Cardiac ventricle fibroblast (primary cell): ENCODE results near the gene LPCAT4. TPM values are rescaled to one million over a fixed set of nuclear protein-coding genes. Genes with fewer than 3 reads are reported as not detected.

Source experiments
- total RNA-seq: library from RNA; depleted of rRNA; stranded (reverse); fragments of >200 nt; gene quantifications from 2 replicates; pipeline ENCODE4 v1.2.3, GENCODE V29; 2015

Gene LPCAT4
- 6.5 and 9.9 TPM in 2 replicates for total RNA-seq

DNA sequence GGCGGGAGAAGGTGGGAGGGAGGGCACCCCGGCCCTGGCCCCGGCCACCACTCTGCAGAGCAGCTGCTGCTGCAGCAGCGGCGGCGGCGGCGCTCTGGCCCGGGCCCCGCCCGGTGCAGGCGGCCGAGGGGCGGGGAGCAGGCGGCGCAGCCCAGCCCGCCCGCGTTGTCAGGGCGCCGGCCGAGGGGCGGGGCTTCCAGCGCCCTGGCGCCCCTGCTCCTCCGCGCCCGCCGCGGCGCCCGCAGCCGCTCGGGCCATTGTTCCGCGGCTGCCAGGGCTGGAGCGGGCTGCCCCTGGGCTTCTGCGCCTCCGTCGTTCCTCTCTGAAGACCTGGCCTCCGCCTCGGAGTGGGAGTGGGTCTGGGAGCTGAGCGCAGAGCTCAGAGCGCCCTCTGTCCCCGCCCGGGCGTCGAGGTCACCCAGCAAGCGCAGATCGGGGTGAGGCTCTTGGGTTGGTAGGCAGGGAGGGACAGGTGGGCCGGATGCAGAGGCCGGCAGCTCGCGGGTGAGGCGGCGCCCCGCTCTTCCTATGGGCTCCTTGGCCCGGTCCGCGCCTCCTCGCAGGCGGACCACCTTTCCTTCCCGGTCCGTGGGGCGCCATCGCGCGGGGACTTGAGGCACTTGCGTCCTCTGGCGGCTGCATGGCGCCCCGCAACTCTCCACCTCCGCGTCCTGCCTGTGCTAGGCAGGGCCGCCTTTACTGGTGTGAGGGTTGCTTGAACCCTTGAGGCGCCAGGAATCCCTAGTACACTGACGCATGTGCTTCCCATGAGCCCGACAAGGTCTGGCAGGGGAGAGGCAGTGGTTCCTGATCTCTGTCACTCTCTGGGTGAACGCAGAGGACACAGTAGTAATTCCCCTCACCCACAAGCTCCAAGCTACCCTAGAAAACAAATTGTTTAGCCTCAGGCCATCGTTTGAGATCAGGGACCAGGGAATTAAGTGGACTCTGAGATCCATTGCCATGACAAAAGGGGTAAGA is at the start of gene LPCAT4:
TSS of gene LPCAT4 (minus strand) at position 96 of the 981 bp plus-strand sequence. CDS start 96 bp downstream, outside the sequence.

DNA sequence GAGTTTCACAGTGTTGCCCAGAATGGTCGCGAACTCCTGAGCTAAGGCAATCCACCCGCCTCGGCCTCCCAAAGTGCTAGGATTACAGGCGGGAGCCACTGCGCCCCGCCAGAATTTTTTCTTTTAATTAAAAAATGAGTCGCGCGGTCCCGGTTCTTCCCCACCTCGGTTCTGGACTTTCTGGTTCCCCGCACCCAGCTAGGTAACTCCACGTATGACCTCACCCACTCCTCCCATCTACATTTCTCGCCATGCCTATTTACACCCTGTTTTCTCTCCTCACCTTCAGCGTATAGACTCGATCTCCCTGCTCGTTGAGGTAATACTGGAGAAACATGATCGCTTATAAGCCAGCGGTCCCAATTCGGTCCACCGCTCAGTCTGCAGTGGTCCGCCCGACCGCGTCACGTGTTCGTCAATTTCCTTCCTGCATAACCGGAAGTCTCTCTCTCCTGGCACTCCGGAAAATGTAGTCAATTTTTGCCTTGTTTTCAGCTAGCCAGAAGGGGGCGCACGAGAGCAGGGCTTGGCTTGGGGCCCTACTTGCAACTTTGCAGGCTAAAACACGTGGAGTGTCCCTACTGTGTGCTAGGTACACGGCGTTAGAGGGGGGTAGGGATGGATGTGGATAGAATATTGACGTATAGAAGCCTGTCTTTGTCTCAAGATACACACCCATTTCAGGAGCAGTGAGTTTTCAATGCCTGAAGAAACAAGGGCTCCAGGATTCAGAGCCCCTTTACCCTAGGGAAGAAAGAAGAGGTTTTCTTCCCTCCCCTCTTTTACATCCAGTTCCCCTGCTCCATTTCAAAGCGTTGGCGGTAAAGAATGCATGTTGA is 24.0 kb downstream of the LPCAT4 start, which contains the start of the genes NOP10 and NUTM1:
TSS of gene NOP10 (minus strand) at position 400 of the 839 bp plus-strand sequence. CDS start at position 337, 63 bp downstream.
TSS of gene NUTM1 (plus strand) at position 579 of the 839 bp plus-strand sequence. CDS start 382 bp downstream, outside the sequence.

DNA sequence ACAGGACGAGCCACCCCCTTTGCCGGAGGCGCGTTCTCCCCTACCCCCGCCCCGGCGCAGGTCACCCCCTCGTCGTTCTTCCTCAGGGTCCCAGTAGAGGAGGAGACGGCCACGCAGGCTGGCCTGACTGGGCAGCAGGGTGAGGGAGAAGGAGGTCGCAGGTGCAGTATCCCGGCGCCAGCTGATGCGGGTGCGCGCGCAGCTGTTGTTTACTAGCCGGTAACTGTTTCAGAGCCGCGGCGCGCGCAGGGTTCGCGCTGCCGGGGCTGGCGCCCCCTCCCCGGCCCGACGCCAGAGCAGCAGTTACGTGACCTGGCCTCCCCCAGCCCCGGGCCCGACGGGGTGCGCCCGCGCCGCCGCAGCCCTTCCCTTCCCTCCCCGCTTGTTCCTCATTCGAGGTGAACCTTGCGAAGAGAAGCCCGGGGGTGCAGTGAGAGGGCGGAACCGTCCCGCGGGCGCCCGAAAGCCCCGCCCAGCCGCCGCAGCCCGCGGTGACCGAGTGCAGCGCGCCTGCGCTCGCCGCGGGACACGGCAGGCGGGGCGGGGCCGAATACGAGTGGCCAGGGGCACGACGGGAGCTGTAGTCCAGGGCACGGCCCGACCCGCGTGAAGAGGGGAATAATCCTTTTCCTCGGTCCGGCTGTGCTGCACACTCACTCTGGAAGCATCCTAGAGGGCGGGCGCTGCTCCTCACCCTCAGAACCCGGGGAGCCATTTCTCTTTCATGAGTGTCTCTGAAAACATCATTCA is 29.3 kb downstream of the LPCAT4 start, which contains the start of gene SLC12A6:
TSS of gene SLC12A6 (minus strand) at position 225 of the 750 bp plus-strand sequence. CDS start 1,101 bp downstream, outside the sequence.

Other genes with a start within 250 kb of the LPCAT4 start
- 31.2 and 36.1 TPM in 2 replicates for gene KATNBL1, start 157.1 kb downstream of the LPCAT4 start, total RNA-seq
- gene EMC4, start 142.2 kb downstream of the LPCAT4 start, total RNA-seq = 166 and 173 TPM in 2 replicates
- 11.3 and 12.4 TPM in 2 replicates for gene SLC12A6, start 29.4 kb downstream of the LPCAT4 start, total RNA-seq
- gene NOP10, start 24.1 kb downstream of the LPCAT4 start, total RNA-seq = 212 and 225 TPM in 2 replicates
- gene NUTM1, start 23.9 kb downstream of the LPCAT4 start, total RNA-seq = not detected in 2 replicates
- gene GOLGA8A, start 70.6 kb upstream of the LPCAT4 start, total RNA-seq = 9.3 and 14.0 TPM in 2 replicates
- gene GOLGA8B, start 216.5 kb upstream of the LPCAT4 start, total RNA-seq = 20.6 and 45.0 TPM in 2 replicates